H9 (cell line): Measurements from ENCODE around the gene PPP1R13B. TPM values are rescaled to one million over a fixed set of nuclear protein-coding genes. Genes with fewer than 3 reads are reported as not detected.

Experiments
- DNase-seq: peaks from one replicate; pipeline ENCODE4 v3.0.0-alpha.2; 2017
- H2AFZ ChIP-seq: one replicate; pipeline ENCODE4 v1.6.1; 2013; ENCODE audit warnings: mild to moderate bottlenecking, low read length, control low read depth, moderate library complexity
- H2AK5ac ChIP-seq: 2 replicates; pipeline ENCODE4 v1.6.1; 2013; ENCODE audit warnings: low read length, control low read depth, mixed read lengths; ENCODE audit not compliant: insufficient read length
- H2BK120ac ChIP-seq: one replicate; pipeline ENCODE4 v1.6.1; 2013; ENCODE audit warnings: low read depth, mild to moderate bottlenecking, low read length, control low read depth, inconsistent platforms; ENCODE audit not compliant: poor library complexity, severe bottlenecking
- H2BK12ac ChIP-seq: 2 replicates; pipeline ENCODE4 v1.6.1; 2013; ENCODE audit warnings: low read length, control low read depth, mixed read lengths, low read depth; ENCODE audit not compliant: insufficient read length
- H2BK15ac ChIP-seq: 2 replicates; pipeline ENCODE4 v1.6.1; 2013; ENCODE audit warnings: low read depth, low read length, control low read depth
- H2BK20ac ChIP-seq: one replicate; pipeline ENCODE4 v1.6.1; 2013; ENCODE audit warnings: low read depth, mild to moderate bottlenecking, low read length, control low read depth, inconsistent platforms; ENCODE audit not compliant: poor library complexity, severe bottlenecking
- H2BK5ac ChIP-seq: 2 replicates; pipeline ENCODE4 v1.6.1; 2013; ENCODE audit warnings: low read length, control low read depth, mixed read lengths; ENCODE audit not compliant: insufficient read length
- H3K14ac ChIP-seq: 2 replicates; pipeline ENCODE4 v1.6.1; 2013; ENCODE audit warnings: low read length, control low read depth; ENCODE audit not compliant: insufficient read depth
- H3K18ac ChIP-seq: 2 replicates; pipeline ENCODE4 v1.6.1; 2013; ENCODE audit warnings: low read depth, mild to moderate bottlenecking, mixed read lengths, low read length, control low read depth; ENCODE audit not compliant: insufficient read length
- H3K23ac ChIP-seq: 2 replicates; pipeline ENCODE4 v1.6.1; 2013; ENCODE audit warnings: low read length, control low read depth, mixed read lengths, low read depth; ENCODE audit not compliant: insufficient read length
- H3K23me2 ChIP-seq: 2 replicates; pipeline ENCODE4 v1.6.1; 2013; ENCODE audit warnings: low read depth, mild to moderate bottlenecking, mixed read lengths, low read length, control low read depth; ENCODE audit not compliant: insufficient read length, poor library complexity, severe bottlenecking
- H3K27ac ChIP-seq: 2 replicates; pipeline ENCODE4 v1.5.1; 2013; ENCODE audit warnings: low read length, control low read depth, mixed read lengths, low read depth; ENCODE audit not compliant: insufficient read length
- H3K27me3 ChIP-seq: 2 replicates; pipeline ENCODE4 v1.6.1; 2013; ENCODE audit warnings: low read length, control low read depth, inconsistent platforms; ENCODE audit not compliant: insufficient read depth
- H3K4ac ChIP-seq: 2 replicates; pipeline ENCODE4 v1.6.1; 2013; ENCODE audit warnings: low read depth, mild to moderate bottlenecking, control low read depth, inconsistent platforms, low read length, moderate library complexity
- H3K4me1 ChIP-seq: 2 replicates; pipeline ENCODE4 v1.6.1; 2013; ENCODE audit warnings: low read length, control low read depth, inconsistent platforms; ENCODE audit not compliant: insufficient read depth
- H3K4me2 ChIP-seq: 2 replicates; pipeline ENCODE4 v1.6.1; 2013; ENCODE audit warnings: low read length, control low read depth, mixed read lengths; ENCODE audit not compliant: insufficient read length, insufficient read depth
- H3K56ac ChIP-seq: 2 replicates; pipeline ENCODE4 v1.6.1; 2013; ENCODE audit warnings: low read depth, mild to moderate bottlenecking, mixed read lengths, low read length, control low read depth; ENCODE audit not compliant: insufficient read length
- H3K79me1 ChIP-seq: 2 replicates; pipeline ENCODE4 v1.6.1; 2013; ENCODE audit warnings: low read depth, mild to moderate bottlenecking, moderate library complexity, low read length, control low read depth, inconsistent platforms; ENCODE audit not compliant: insufficient read depth, poor library complexity, severe bottlenecking
- H3K79me2 ChIP-seq: 2 replicates; pipeline ENCODE4 v1.6.1; 2013; ENCODE audit warnings: low read length, control low read depth, inconsistent platforms; ENCODE audit not compliant: insufficient read depth
- H3K9ac ChIP-seq: 2 replicates; pipeline ENCODE4 v1.6.1; 2013; ENCODE audit warnings: low read length, control low read depth, mixed read lengths; ENCODE audit not compliant: insufficient read length; ENCODE audit errors: extremely low read depth
- H3K9me3 ChIP-seq: one replicate; pipeline ENCODE4 v1.6.1; 2013; ENCODE audit warnings: low read depth, low read length, inconsistent platforms; ENCODE audit not compliant: control insufficient read depth
- H3T11ph ChIP-seq: one replicate; pipeline ENCODE4 v1.6.1; 2013; ENCODE audit warnings: mild to moderate bottlenecking, low read length, control low read depth, inconsistent platforms
- H4K20me1 ChIP-seq: one replicate; pipeline ENCODE4 v1.6.1; 2013; ENCODE audit not compliant: control insufficient read depth, insufficient read length, insufficient read depth
- H4K5ac ChIP-seq: 2 replicates; pipeline ENCODE4 v1.6.1; 2013; ENCODE audit warnings: low read depth, mild to moderate bottlenecking, mixed read lengths, low read length, control low read depth; ENCODE audit not compliant: insufficient read length
- H4K8ac ChIP-seq: replicated peaks from 2 replicates; pipeline ENCODE4 v1.6.1; 2013; ENCODE audit warnings: low read length, control low read depth, mixed read lengths, low read depth; ENCODE audit not compliant: insufficient read length
- H4K91ac ChIP-seq: 2 replicates; pipeline ENCODE4 v1.6.1; 2013; ENCODE audit warnings: low read depth, mild to moderate bottlenecking, moderate library complexity, mixed read lengths, low read length, control low read depth; ENCODE audit not compliant: insufficient read length
- H3K27ac Mint-ChIP-seq, 3 experiments: 2 replicates in 2 of 3; 3 replicates in 1 of 3; pipeline ENCODE4 v1.8.0; 2020 to 2021; ENCODE audit warnings: mixed read lengths in 3 of 3, mild to moderate bottlenecking in 1 of 3, moderate library complexity in 1 of 3
- H3K27me3 Mint-ChIP-seq: 2 replicates; pipeline ENCODE4 v1.8.0; 2021; ENCODE audit warnings: low read depth, mild to moderate bottlenecking, moderate library complexity, mixed read lengths
- H3K36me3 Mint-ChIP-seq, 3 experiments: 2 replicates in 2 of 3; 3 replicates in 1 of 3; pipeline ENCODE4 v1.8.0; 2020 to 2021; ENCODE audit warnings: low read depth in 3 of 3, mixed read lengths in 3 of 3; ENCODE audit not compliant: insufficient read depth in 1 of 3
- H3K4me1 Mint-ChIP-seq, 2 experiments: 2 replicates each; pipeline ENCODE4 v1.8.0; 2020; ENCODE audit warnings: mixed read lengths in 2 of 2
- H3K4me3 Mint-ChIP-seq, 2 experiments: 2 replicates in 1 of 2; 3 replicates in 1 of 2; pipeline ENCODE4 v1.8.0; 2020 to 2021; ENCODE audit warnings: mild to moderate bottlenecking in 2 of 2, mixed read lengths in 2 of 2, moderate library complexity in 1 of 2
- H3K9me3 Mint-ChIP-seq, 2 experiments: 2 replicates in 1 of 2; 3 replicates in 1 of 2; pipeline ENCODE4 v1.8.0; 2020; ENCODE audit warnings: mild to moderate bottlenecking in 2 of 2, mixed read lengths in 2 of 2, moderate library complexity in 1 of 2
- WGBS: extraction: QIAGEN DNeasy Blood & Tissue Kit; methylation state at CpG from one replicate; pipeline ENCODE4 v1.1.7; 2013; ENCODE audit warnings: missing lambda C conversion rate, low lambda C conversion rate, mixed read lengths; ENCODE audit not compliant: insufficient read length; ENCODE audit errors: extremely low coverage; 5-methylcytosine and 5-hydroxymethylcytosine counted together
- total RNA-seq: library from RNA; stranded (reverse); gene quantifications from 2 replicates; pipeline ENCODE4 v1.2.1, GENCODE V29; 2021
- TF ChIP-seq, protein P1 (sequence below): fragments of 200-600 bp; sonication (generic); conservative IDR thresholded peaks from 3 replicates; pipeline ENCODE4 v1.8.0; 2021; ENCODE audit warnings: antibody characterized with exemption, mild to moderate bottlenecking

The PPP1R13B gene
- total RNA-seq, 1 experiment from 2014 or later: 6.0 TPM

DNA sequence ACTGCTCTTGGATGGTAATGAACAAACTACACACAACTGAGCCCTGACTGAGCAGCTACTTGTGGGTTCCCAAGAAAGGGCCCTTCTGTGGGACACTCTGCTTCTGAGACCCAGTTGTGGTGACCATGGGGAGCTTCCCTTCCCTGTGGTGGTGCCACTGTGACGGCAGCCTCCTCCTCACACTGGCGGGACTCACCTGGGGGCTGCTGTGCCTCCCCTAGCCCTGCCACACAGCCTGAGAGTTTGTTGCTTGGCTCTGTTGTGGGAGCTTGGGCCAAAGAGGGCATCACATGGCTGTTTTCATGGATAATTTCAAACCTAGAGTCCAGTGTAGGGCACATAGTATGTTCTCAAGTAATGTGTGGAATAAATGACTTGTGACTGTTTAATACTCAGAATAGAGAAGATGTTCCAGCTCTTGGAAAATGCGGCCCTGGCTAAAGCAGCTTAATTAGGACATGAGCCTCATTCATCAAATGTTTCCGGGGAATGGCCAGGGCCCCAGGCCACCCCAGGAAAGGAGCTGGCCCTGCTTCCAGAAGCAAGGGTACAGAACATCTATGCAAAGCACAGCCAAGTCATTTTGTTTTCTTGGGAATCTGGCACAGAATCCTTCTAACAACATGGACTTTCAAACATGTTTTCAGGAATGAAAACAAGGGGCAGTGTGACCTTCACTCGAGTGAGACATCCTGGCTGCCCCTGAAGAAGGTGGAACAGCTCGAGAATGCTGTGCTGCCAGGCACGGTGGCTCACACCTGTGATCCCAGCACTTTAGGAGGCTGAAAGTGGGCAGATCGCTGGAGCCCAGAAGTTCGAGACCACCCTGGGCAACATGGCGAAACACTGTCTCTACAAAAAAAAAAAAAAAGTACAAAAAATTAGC lies 110.6 kb downstream of the PPP1R13B start:
- H3K23me2 ChIP-seq: no peaks in the 10 kb centered on the region
- no peak overlapping the region for H2BK120ac ChIP-seq
- whole genome bisulfite sequencing: no CpG with 5 or more reads among the region's 10 CpGs
- H3K79me1 ChIP-seq: no peaks in the 10 kb centered on the region
- H3K14ac ChIP-seq: no peak overlapping the region
- H3K9ac ChIP-seq: no peak overlapping the region
- no peaks in the 10 kb centered on the region for H3K9me3 ChIP-seq
- H2AFZ ChIP-seq: no peak overlapping the region
- H3K4ac ChIP-seq: no peak overlapping the region
- no peak overlapping the region for H4K91ac ChIP-seq
- no peak overlapping the region for H3K27ac ChIP-seq
- H3T11ph ChIP-seq: no peak overlapping the region
- H4K20me1 ChIP-seq: peaks cover 3% of the 10 kb centered on the region
- H3K27ac Mint-ChIP-seq: peak overlapping the region in 1 of 3 experiments; percentile 53; a peak in 1 of 7 replicates
- no peak overlapping the region for H2BK15ac ChIP-seq
- H2BK5ac ChIP-seq: no peak overlapping the region
- H3K56ac ChIP-seq: no peak overlapping the region
- H3K9me3 Mint-ChIP-seq: no peaks in the 10 kb centered on the region
- H3K4me3 Mint-ChIP-seq: no peak overlapping the region
- TF ChIP-seq, protein P1, sequence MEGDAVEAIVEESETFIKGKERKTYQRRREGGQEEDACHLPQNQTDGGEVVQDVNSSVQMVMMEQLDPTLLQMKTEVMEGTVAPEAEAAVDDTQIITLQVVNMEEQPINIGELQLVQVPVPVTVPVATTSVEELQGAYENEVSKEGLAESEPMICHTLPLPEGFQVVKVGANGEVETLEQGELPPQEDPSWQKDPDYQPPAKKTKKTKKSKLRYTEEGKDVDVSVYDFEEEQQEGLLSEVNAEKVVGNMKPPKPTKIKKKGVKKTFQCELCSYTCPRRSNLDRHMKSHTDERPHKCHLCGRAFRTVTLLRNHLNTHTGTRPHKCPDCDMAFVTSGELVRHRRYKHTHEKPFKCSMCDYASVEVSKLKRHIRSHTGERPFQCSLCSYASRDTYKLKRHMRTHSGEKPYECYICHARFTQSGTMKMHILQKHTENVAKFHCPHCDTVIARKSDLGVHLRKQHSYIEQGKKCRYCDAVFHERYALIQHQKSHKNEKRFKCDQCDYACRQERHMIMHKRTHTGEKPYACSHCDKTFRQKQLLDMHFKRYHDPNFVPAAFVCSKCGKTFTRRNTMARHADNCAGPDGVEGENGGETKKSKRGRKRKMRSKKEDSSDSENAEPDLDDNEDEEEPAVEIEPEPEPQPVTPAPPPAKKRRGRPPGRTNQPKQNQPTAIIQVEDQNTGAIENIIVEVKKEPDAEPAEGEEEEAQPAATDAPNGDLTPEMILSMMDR: no peak
- no peaks in the 10 kb centered on the region for H3K27me3 ChIP-seq
- no peak overlapping the region for H4K5ac ChIP-seq
- no peak overlapping the region for H2AK5ac ChIP-seq
- H3K23ac ChIP-seq: no peak overlapping the region
- H3K36me3 Mint-ChIP-seq: peaks cover 3 to 42% (median 22%) of the 10 kb centered on the region in 3 experiments
- H3K27me3 Mint-ChIP-seq: no peaks in the 10 kb centered on the region
- no peak overlapping the region for H3K4me2 ChIP-seq
- no peak overlapping the region for H4K8ac ChIP-seq
- no peaks in the 10 kb centered on the region for H3K79me2 ChIP-seq
- no peak overlapping the region for H2BK20ac ChIP-seq
- peaks cover 2% of the 10 kb centered on the region; the same call in 1 of the 2 replicates for H3K4me1 ChIP-seq
- H3K18ac ChIP-seq: no peak overlapping the region
- H3K4me1 Mint-ChIP-seq: peaks cover 11 to 12% of the 10 kb centered on the region in 2 experiments
- H2BK12ac ChIP-seq: no peak overlapping the region
- no peak for DNase-seq
